GM21447 (cell line): ENCODE data around the gene CTNNBL1.

Experiments
- ATAC-seq: cut with Tn5 transposase; IDR thresholded peaks from one replicate; pipeline ENCODE4 v1.9.1; 2021; ENCODE audit not compliant: unreplicated experiment

CTNNBL1 gene

DNA sequence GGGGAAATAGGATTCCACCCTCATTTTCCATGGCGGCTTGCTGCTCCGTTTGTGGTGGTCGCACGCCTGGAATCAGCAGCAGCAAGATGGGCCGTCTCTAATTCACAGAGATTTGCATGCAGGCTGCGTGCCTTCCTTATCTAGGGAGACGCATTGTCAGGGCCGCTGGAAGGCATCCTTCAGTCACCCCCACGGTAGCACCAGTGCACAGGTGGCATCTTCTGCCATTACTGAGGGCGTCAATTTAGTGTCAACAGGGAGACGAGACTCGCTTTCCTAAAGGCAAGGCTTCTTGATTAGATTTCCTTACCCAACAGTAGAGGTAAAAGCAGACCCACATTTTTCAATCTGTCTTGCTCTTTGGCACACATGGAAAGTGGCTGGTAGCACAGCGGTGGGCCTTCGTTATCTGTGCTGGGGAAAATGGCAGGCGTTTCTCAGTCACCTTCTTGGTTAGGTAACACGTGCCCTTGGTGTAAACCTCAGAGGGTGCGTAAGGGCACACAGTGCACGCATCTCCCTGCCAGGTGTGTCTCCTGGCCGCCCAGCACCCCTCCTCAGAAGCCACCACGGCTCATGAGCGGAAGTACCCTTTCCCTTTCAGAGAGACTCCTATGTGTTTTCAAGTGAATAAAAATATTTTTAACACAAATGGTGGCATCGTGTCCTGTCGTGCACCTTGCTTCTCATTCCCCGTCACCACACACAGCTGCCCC is 181.8 kb downstream of the CTNNBL1 start:
- no peak for ATAC-seq

DNA sequence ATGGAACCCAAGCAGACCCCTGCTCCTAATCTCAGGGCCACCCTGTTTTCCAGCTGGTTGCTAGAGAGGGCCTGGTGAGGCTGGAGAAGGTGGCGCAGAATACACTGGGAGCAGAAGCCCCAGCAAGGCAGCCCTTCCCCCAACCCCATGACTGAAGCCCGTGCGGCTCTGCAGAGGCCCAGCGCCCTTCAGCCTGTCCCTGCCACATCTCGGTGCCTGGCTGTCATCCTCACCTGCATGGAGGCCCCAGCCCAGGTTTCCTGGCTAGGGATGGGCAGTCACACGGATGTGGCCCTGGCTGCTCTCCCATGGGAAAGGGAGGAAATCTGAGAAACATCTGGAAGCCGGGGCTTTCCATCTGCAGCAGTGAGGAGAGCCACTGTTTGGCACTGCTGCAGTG is 183.0 kb downstream of the CTNNBL1 start:
- no peak for ATAC-seq

DNA sequence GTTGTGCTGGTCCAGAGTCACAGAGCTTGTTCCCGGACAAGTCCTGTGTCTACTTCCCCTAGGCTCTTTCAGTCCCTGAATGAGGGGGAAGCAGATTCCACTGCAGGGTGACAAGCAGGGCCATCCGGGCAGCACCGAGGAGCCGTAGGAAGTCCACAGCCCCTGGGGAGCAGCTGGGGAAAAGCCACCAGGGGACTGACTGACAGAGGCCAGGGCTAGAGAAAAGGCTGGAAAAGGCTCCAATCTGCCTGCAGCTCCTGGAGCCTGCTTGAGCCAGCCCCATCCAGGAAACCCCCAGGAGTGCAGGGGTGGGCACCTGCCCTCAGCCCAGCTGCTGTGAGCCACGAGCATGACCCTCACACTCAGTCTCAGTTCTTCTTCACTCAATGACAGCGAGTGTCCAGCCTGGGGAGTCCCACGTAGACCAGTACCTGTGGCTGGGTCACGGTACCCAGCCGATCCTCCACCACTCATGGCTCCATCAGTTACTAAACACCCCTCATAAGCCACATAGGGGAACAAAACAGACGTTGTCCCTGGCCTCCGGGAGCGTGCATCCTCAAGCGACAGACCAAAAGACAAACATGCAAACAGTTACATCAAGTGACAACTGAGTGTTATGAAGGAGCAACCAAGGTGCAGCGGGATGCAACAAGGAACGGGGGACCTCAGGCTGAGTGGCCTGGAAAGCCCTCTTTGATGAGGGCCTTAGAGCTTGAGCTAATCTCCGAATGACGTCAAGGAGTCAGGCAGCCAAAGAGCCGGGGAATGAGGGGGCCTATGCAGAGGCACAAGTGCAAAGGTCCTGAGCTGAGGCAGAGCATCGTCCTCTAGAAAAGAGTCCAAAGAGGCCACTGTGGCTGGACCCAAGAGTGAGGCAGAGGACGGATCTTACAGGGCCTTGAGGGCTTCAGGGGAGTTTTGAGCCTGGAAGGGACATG is 184.3 kb downstream of the CTNNBL1 start:
- no peak for ATAC-seq

DNA sequence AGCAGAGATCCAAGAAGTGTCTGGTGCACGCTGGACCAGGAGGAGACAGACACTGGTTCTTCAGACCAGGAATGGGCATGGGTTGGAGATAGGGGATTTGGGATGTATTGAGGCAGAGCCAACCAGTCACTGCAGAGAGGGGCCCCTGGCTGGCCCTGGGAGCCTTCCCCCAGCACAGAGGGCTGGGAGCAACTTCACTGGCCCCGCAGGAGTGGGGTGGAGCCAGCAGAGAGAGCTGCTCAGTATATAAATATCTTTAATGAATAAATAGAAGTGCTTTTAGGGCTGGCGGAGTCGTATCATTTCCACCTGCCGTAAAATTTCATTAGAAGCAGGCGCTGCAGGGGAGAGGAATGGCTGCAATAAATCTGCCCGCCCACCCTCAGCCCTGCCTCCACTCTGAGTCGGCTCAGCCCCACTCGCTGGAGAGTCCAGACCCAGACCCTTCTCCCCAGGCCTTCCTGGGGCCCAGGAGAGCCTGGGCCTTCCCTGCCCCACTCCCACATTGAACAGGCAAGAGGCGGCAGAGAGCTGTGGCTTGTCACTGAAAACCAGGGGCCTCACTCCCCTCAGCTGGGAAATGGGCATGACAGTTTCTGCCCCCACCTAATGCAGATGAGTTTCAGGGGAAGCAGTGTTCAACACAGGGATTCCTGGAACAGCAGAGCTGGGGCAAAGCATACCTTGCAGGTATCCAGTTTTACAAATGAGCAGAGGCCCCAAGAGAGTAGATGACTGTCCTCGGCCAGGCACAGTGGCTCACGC is 185.2 kb downstream of the CTNNBL1 start:
- no peak for ATAC-seq

DNA sequence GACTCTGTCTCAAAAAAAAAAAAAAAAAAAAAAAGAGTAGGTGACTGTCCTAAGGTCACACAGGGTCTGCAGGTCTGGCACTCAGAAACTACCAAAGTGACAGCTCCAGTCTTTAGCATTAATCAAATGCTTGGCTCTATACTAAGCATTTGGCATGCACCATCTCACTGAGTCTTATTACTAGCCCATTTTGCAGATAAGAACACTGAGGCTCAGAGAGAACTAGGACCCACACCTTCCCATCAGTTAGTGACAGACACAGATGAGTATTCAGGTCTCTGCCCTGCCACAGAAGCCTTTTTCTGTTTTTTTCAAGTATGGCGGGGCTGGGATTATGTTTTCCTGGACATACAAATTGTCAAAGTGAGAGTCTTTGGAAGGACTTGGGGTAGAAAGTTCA is 186.0 kb downstream of the CTNNBL1 start:
- no peak for ATAC-seq

DNA sequence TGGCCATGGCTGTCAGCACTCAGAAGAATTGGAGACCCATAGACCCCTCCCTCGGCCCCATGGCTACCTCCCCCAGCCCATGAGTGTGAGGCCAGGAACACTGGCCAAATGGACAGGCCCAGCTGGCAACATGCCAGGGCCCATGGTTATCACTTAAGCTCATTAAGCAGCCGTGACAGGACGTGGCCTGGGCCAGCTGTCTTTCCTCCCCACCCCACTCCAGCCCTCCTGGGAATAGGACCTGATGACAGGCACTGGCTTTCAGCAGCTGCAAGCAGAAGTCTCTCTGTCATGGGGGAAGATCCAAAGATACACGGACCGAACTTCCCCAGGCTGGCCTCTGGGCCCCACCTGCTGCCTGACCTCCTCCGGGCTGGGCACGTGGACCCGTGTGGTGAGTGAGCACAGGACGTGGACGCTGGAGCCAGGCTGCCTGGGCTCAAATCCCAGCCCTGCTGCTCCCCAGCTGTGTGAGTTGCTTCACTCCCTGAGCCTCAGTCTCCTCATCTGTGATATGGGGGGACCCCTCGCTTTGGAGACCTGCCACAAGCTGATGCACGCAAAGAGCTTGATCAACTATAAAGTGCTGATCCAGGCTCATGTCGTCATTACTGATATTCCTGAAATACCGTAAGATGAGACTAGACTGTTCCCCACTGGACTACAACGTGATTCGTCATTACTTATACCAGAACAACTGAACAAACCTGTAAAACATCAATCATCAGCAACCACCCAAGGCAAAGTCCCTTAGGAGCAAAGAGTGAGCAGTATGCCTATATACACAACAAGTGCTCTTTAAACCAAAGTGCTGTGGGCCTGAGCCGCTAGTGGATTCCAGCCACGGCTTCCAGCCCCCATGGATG is 187.1 kb downstream of the CTNNBL1 start:
- ATAC-seq, result no peak

DNA sequence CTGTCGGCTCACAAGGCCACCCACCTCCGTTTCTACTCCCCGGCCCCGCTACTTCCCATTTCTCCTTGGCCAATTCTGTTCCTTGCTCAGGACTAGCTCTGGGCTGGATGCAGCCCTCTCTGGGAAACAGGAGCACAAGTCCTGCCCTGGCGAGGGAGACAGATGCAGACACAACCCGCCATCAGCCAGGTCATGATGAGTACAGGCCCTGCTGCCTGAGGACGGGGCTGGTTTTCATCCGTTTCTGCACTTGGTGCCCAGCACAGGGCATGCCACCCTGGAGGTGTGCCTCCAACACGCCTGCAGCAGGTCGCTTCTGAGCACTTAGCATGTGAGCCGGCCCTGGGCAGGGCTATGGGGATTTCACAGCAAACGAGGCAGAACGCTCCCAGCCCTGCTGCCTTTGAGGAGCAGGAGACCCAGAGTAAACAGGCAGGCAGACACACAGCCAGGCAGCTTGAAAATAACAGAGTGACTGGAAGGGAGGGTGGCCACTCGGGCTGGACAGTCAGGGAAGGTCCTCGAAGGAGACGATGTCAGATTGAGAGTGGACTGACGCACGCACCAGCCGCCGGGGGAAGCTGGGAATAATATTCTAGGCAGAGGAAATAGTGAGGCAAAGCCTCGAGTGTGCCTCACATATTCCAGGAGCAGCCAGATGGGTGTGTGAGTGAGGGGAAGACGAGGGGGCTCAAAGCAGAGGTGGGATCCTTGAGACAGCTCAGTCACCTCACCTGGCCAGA is 187.9 kb downstream of the CTNNBL1 start:
- ATAC-seq, result no peak

DNA sequence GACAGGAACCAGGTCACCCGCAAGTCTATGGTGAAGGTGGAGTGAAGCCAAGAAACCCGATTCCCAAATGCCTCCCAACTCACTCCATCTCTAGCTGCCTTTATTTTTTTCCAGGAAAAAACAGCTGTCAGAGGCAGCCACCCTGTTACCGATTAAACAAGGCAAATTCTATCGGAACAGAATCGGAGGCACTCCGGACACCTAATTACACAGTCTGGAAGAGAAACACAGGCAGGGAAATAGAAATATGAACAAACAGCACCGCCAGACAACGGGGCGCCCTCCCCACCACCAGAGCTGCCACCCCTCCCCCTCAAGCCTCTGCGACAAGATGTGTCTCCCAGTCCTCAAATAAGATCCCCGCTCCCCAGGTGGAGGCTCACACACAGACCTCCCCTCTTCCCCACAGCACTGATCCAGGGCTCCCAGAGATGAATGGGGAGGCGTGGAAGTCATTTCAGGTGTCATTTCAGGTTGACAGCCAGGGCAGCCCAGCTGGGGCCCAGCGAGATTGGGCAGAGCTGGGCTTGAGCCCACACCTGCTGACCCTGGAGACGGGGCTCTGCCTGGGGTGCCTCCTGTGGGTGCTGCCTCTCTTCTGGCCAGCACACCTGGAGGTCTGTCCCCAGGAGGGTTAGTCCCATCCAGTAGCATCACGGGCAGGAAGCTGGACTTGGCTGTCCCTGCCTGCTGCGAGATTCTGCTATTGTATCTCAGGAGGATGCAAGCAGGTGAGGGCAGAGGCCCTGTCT is 189.3 kb downstream of the CTNNBL1 start:
- ATAC-seq, result no peak

DNA sequence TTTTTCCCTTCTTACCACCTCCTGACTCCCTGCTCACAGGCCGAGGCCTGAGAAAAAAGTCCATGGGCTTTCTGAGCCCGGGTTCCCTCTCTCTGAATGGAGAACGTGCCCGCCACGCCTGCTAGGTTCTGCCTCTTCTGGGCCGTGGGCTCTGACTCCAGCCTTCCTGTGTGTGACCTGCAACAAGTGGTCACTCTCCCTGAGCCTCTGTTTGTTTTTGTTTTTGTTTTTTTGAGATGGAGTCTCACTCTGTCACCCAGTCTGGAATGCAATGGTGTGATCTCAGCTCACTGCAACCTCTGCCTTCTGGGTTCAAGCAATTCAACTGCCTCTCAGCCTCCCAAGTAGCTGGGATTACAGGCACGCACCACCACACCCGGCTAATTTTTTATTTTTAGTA is 191.2 kb downstream of the CTNNBL1 start:
- ATAC-seq, result no peak

DNA sequence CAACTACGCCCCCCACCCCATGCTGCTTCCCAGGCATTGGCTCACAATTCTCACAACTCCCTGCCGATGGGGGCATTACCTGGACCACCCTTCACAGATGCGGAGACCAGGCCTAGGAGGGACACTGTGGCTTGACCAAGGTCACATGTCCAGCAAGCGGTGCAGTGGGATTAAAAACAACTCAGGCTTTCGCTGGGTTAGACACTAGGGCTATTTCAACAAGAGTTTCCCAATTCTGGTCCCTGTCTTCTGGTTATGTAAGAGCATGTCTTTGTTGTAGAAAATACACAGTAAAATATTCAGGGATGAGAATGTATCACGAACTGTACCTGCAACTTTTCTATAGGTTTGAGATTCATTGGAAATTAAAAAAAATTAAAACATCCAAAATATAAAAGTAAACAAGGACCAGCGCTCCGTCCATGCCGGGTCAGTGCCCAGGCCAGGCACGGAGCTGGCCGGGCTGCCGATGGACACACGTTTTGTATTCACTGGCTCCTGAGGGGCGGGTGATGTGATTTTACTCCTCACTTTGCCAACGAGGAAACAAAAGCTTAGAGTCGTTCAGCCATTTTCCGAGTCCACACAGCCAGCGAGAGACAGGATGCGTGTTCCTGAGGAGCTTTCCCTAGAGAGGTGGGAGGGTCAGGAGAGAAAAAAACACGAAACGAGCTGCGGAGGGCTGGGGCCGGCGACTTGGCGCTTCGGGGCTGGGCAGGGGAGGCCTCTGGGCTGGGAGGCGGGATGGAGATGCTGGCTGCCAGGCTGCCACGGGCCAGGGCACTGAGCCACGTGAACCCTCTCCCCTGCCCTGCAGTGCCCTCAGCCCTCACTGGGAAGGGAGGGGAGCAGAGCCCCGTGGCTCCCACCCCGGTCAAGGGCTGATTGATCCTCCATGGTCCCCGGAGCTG is 192.0 kb downstream of the CTNNBL1 start:
- no peak for ATAC-seq

DNA sequence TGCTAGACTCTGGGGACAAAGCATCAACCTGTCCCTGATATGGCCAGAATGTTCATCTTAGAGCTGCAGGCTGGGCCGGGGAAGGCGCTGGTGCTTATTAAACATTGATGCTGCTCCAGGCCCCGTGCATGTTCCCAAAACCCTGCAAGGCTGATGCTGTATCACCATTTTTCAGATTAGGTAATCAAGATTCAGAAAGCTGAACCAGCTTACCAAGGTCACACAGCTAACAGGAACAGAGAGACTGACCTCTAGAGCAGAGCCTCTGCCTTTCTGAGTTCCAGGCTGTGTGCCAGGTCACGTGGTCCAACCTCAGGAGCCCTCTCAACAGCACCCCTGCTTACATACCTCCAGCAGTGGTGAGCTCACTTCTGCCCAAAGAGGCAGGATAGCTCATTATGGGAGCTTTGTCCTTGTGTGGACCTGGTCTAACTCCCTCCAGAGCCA is 193.0 kb downstream of the CTNNBL1 start:
- no peak for ATAC-seq

DNA sequence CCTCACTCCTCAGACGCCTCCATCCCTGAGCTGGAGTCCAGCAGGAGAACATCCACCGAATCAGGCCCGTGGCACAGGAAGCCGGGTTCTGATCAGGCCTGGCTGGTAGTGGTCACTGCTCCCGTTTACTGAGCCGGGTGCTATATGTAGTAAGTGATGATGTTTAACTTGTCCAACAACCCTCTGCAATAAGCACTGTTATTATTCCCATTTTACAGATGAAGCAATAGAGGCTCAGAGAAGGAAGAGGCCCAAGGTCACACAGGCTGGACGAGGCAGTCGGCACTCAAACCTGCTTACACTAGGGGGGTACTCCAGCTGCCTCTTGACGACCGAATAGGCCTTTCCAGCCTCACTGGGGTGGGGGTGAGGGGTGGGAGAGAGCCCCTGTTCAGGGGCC is 194.8 kb downstream of the CTNNBL1 start:
- ATAC-seq, result no peak

DNA sequence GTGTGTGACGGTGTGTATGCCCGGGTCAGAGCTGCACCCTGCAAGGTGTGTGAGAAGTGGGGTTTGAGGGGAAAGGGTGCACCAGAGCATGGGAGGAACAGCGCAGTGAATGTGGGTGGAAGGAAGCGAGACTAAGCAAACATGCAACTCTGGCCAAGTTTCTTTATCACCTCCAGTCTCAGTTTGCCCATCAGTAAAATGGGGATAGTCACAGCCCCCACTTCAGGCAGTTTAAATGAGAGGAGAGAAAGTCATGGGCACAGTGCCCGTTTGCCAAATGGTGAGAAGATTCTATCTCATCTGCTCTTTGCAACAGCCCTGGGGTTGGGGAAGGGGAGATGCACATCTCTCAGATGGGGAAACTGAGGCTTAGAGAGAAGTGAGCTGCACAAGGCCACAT is 196.3 kb downstream of the CTNNBL1 start:
- ATAC-seq, result no peak

DNA sequence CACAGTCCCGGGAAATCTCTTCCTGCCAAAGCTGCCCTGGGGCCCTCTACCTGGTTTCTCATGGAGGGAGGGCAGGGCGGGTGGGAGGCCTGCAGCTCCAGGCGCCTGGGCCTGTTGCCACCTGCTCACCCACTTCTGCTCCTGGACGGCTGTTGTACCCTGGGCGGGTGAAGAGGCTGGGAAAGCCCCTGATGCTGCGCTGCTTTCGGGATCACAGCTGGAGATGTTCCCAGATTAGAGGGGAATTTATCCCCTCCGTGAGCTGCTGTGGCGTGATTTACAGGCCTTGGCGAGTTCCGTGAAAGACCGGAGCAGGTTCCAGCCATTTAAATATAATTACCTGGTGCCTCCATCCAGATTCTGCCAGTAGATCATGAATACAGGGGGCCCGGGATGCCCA is 196.8 kb downstream of the CTNNBL1 start:
- ATAC-seq, result no peak

DNA sequence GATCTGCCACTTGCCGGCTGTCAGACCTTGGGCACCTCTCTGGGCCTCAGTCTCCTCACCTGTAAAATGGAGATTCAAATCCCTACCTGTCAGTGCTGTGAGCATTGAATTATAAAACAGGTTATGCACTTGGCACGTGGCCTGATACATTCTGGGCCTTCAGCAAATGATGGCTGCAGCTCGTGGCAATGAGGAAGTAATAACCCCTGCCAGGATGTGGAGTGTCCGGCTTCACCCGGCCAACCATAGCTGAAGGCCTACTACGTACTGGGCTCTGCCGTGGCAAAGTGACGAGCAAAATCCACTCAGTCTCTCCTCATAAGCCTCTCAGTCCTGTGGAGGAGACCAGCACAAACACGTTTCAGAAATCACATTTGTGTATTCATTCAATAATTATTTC is 198.2 kb downstream of the CTNNBL1 start:
- no peak for ATAC-seq

DNA sequence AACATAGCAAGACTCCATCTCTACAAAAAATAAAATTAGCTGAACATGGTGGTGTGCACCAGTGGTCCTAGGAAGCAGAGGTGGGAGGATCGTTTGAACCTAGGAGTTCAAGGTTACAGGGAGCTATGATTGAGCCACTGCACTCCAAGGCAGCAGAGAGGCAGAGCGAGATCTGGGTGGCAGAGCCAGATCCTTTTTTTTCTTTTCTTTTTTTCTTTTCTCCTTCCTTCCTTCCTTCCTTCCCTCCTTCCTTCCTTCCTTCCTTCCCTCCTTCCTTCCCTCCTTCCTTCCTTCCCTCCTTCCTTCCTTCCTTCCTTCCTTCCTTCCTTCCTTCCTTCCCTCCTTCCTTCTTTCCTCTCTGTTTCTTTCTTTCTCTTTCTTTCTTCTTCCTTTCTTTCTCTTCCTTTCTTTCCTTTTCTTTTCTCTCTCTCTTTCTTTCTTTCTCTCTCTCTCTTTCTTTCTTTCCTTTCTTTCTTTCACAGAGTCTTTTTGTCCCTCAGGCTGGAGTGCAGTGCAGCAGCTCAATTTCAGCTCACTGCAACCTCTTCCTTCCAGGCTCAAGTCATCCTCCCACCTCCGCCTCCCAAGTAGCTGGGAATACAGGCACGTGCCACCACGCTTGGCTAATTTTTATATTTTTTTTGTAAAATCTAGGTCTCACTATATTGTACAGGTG is 199.9 kb downstream of the CTNNBL1 start:
- no peak for ATAC-seq

DNA sequence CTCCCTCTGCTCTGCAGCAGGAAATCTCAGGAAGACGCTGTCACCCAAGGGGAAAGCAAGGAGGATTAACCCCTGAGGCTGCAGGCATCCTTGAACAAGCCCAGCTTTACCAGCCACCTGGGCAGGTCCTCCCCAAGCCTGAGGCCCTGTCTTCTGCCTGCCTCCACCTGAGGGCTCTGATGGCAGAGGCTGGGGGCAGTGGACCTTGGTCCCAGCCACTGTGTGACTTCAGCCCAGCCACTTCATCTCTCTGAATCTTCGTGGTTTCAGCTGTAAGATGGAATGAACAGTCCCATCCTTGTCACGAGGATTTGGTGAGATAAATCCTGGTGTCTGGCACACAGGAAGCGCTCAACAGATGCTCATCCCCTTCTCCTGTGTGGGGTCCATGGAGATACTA is 200.6 kb downstream of the CTNNBL1 start:
- ATAC-seq, result no peak

DNA sequence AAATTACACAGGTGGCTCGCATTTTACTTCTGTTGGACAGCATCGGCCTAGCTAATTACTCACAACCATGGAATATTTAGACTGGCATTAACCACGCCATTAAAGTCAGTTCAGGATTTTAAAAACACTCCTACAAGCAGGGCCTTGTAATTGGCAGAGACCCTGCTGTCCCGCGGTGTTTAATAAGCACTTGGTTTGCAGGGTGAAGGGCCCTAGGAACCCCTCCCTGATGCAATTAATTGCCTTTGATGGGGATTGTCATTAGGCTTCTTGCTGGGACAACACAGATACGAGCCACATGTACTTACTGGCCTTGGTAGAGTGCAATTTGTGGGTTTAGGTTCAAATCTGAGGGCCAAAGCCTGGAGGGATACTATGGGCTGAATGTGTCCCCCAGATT is 201.3 kb downstream of the CTNNBL1 start:
- ATAC-seq, result no peak
